ENCODE measurements around the gene INS.

GRCh38 chr11:2155511-2155910 lies 5.5 kb downstream of the INS start:
- no peak for TF ChIP-seq CTCF (IDR thresholded peaks at IDR 0.05)
- TF ChIP-seq EZH2 (IDR thresholded peaks at IDR 0.05; ENCODE audit: borderline replicate concordance, insufficient read depth, low read depth, low read length, poor library complexity, severe bottlenecking): no peak
